HG03460 (cell line): ENCODE measurements around the gene FLOT2.
"Not testable (repeated sequence)": the region's sequence is repeated elsewhere in the genome, so short reads cannot be mapped to it uniquely, and the experiment has no call there.

ENCODE experiments used
- ATAC-seq: cut with Tn5 transposase; IDR thresholded peaks from one replicate; pipeline ENCODE4 v1.9.1; 2021; ENCODE audit not compliant: unreplicated experiment

Gene FLOT2, protein sequence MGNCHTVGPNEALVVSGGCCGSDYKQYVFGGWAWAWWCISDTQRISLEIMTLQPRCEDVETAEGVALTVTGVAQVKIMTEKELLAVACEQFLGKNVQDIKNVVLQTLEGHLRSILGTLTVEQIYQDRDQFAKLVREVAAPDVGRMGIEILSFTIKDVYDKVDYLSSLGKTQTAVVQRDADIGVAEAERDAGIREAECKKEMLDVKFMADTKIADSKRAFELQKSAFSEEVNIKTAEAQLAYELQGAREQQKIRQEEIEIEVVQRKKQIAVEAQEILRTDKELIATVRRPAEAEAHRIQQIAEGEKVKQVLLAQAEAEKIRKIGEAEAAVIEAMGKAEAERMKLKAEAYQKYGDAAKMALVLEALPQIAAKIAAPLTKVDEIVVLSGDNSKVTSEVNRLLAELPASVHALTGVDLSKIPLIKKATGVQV

DNA sequence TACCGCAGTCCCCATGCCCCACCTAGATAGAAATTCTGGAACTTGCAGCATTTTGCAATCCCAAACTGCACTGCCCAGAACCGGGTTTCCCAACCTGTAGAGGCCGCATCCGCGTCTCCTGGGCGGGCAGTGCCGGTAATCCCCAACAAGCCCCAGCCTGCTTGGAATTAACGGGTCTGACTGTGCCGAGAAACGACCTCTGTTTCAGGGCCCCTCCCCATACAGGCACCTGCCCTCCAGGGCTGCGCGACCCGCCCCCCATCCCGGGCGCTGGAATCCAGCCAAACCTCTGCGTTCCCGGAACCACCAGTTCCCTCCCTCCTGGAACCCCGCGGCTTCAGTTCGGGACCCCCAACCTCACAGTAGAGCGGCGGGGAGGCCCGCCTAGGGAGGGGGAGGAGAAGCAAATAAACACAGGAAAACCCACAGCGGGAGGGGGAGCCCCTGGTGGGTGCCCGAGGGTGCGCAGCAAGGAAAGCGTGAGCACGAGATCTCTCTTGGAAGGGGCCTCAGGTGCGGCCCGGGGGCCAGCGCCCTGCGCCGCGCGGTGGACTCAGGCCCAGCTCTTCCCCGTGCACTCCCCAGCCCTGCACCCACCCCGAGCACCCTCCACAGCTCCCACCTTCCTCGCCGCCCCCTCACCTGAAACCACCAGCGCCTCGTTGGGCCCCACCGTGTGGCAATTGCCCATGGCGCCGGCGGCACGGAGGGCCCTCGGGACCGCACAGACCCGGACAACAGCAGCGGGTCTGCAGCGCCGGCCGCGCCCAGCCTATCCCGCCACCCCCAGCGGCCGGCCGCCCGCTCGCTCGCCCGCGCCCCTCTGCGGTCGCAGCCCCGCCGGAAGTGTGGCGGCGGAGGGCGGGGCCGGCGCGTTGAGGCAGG is at the start of gene FLOT2:
Gene FLOT2, minus strand, starts transcription at position 850 of the 885 bp plus-strand sequence. Its CDS starts 159 bp downstream, at position 691.
- no peak for ATAC-seq

DNA sequence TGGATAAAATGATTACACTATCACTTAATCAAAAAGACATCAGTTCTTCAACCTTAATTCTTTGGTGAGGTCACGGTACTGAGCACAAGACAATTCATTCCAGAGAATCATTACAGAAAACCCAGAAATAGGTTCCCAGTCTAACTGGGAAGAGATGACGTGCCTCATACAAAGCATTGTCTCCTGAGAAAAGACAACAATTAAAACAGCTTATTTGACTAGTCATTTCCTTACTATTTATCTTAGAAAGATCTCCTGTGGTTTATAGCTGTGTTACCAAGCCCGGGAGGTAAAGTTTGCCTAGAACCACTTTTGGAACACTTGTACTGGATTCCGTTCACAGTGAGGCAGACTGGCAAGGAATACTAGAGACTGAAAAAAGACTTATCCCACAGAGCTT is 48.7 kb upstream of the FLOT2 start:
- no peak for ATAC-seq

DNA sequence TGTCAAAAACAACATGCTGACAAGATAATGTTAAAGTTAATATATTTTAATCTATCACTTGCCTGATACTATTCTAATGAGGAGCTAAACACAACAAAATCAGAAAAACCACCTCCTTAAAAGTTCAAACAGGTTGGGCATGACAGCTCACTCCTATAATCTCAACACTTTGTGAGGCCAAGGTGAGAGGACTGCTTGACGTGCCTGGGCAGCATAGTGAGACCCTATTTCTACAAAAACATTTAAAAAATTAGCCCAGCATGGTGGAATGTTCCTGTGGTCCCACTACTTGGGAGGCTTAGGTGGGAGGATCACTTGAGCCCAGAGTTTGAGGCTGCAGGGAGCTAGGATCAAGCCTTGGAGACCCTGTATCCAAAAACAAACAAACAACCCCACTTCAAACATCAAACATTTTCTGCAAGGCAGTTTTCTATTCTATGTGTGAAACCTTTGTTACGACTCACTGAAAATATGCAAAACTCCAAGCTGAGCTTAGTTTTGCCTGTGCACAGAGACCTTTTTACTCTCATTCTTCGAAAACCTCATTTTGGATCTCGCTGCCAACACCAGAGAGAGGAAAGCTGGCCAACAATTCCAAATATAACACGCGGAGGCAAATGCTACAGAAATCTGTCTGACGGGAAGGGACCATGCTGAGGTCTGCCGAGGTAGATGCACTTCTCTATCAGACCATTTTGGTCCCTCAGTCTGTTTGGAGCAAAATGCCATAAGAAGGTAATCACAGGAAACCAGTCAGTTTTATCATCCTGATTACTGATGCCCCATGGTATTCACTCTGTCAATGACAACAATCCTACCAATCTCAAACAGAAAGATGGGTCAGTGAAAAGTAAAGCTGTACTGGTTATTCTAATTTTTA is 47.6 kb upstream of the FLOT2 start:
- no peak for ATAC-seq

DNA sequence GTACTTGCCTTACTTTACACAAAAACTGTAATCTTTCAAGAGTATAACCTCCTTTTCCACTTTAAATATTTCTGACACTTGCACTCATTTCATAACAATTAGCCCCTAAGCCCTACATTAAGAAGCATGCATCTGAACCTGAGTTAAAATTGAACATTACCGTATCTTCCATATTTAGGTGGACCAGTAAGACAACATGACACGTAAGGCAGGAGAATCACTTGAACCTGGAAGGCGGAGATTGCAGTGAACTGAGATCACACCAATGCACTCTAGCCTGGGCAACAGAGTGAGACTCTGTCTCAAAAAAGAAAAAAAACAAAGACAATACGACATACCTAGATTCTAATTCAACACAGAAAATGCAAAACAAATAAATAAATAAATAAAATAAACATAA is 46.8 kb upstream of the FLOT2 start:
- ATAC-seq, result no peak

DNA sequence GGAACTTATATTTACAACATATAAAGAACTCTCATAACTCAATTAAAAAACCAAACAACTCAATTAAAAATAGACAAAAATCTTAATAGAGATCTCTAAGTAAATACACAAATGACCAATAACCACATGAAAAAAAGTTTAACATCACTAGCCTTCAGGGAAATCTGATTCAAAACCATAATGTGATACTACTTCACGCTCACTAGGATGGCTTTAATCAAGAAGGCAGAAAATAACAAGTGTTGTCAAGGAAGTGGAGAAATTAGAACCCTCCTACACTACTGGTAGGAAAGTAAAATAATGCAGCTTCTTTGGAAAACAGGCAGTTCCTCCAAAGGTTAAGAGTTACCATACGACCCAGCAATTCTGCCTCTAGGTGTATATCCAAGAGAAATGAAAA is 45.4 kb upstream of the FLOT2 start:
- ATAC-seq, result no peak

DNA sequence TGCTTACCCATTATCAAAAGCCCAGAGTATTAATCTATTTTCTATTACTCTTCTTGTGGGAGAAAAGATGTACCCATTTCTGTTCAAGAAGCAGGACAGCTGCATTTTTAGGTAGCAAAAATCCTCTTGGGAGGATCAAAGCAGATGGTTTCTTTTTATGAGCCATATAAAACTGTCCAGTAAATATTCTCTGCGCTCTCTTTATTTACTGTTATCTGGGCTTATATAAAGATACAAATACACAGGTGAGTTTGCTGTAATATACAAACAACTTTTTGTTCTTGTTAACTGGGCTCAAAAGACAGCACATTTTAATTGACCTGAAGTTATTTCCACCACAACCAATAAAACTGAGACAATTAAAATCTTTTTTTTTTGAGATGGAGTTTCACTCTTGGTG is 43.7 kb upstream of the FLOT2 start:
- no peak for ATAC-seq

DNA sequence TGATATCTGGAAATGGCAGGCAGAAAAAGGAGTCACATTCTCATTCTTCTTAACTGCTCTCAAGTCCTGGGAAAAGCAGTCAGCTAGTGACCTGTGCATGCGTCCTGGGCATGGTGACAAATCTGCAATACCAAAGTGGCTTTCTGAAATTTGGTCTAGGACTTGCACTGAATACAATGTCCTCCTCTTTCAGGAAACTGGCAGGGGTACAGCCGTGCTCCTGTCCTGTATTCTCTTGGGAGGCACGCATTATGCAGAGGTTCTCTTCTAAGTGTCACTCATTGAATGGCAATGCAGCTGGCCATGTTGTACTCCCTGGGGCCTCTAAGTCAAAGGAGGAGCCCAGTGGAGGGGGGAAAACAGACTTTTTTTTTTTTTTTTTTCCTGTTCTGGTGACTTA is 43.1 kb upstream of the FLOT2 start:
- ATAC-seq, result no peak

DNA sequence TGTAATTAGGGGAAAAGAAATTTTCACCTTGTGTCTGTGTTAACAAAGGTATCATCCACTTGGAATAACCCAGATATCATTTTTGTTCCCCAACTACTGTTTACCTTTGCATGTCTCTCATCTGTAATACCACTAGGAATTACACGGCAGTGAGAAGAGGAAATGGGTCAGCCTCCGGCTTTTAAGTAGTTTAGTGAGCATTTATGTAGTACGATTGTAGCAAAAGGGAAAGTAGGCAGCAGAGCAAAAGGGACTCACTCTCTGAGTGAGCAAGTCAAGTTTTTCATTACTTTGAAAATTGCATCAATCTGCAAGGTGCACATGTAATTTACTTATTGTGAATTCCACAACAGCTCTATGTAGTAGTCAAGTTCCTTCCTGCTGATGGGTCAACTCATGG is 42.6 kb upstream of the FLOT2 start:
- ATAC-seq, result no peak

DNA sequence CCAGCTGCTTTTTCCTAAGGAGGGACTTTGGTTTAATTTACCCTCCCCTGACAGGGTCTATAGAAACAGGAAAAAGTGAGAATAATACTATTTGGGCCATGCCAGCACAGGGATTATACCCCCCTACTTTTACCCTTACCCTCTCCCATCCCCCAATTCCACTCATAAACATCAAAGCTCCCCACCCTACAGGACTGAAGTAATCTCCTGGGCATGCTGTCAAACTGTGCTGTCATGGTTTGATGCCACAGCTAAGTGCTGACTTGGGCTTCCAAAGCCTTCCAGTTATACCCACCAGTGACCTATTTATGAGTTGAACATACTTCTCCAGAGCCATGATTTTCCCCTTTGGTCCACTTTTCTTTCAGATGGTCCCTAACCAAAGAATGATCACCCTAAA is 41.0 kb upstream of the FLOT2 start:
- no peak for ATAC-seq

DNA sequence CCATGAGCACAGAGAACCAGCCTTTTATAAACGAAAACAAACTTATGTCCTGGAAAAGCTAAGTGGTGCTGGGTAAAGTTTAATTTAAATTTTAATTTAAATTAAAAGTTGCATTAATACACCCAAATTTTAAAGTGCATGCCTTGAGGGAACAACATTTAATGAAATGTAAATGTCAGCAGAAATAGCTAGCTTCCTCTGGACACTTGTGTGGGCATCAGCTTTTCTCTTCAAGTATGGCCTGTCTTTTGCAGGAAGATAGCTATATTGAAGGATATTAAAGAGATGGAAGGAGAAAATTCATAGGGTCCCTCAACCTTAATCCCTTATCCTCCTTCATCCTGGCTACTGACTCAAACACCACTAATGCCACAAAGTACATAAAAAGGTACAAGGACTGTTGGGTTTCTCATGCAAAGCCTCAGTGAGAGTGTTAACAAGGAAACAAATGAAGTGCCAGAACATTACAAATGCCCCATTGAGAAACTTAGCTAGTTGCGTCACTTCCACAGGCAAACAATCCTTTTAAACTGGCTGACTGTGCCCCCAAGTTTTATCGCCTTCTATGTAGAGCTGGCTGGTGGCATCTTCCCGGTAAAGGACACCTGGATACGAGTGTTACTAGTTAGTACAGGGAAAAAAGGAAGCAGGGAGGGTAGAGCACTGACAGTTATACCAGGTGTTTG is 39.7 kb upstream of the FLOT2 start:
- ATAC-seq, result no peak

DNA sequence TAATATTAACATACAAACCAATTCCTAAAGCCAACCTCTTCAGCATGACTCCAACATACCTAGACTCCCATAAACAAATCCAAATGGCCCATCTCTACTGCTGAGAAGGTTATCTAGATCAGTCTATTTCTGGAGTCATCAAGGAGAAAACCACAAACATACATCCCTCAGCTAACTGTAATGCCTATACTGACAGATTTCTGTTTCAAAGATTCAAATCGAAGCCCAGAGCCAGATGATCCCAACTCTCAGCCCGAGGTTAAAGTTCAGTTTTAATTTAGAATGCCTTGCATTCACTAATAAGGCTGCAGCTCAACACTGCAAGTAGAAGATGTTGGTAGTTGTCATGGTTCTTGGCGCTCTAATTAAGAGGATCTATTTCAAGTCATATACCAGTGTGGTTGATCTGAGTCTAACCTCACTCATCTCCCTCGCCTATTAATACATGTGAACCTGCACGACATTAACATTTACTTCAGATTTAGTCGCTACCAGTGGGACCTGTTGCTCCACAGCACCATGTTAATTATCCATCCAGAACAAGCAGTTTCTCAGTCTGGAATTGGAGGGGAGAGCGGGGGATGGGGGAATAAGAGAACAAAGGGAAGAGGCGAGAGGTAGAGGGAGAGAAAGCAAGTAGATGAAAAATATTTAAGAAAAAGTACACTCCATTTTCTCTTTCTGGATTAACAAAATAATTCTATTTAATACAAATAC is 38.4 kb upstream of the FLOT2 start:
- ATAC-seq, result no peak

DNA sequence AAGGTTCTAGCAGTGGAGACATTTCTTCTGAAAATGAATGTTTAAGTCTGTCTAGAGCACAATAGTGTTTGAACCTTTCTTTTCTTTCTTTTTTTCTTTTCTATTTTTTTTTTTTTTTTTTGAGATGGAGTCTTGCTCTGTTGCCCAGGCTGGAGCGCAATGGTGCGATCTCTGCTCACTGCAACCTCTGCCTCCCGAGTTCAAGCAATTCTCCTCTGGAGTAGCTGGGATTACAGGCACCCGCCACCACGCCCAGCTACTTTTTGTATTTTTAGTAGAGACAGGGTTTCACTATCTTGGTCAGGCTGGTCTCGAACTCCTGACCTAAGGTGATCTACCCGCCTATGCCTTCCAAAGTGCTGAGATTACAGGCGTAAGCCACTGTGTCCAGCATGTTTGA is 37.0 kb upstream of the FLOT2 start:
- not testable (repeated sequence) for ATAC-seq

DNA sequence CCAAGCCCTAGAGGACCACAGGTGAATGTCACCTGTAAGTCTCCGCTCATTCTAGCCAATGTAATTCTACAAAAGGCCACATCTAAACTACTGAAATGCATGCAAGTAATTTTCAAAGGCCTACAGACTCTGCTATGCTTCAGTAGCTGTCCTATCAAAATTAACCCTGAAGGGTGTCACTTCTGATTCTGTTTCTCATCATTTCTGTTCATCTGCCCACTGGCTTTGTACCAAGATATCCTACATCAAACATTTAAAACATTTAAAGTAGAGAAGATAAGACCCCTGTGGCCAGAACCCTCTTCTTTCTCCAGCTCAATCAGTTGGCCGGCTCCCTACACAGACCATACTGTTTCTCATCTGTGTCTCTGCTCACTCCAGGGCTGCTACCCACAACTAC is 32.3 kb upstream of the FLOT2 start:
- no peak for ATAC-seq

DNA sequence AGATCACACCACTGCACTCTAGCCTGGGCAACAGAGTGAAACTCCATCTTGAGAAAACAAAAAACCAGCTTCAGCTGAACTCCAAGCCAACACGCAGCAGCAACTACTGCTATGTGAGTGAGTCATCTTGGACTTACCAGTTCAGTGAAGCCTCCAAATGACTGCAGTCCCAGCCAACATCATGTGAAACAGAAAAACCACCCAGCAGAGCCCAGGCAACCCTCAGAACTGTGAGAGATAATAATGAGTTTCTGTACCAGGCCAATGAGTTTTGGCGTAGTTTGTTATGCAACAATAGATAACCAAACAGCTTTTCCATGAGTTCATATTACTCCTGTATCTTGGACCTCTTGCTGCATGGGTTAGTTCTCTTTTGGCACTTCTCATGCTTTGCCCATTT is 30.5 kb upstream of the FLOT2 start:
- ATAC-seq, result no peak

DNA sequence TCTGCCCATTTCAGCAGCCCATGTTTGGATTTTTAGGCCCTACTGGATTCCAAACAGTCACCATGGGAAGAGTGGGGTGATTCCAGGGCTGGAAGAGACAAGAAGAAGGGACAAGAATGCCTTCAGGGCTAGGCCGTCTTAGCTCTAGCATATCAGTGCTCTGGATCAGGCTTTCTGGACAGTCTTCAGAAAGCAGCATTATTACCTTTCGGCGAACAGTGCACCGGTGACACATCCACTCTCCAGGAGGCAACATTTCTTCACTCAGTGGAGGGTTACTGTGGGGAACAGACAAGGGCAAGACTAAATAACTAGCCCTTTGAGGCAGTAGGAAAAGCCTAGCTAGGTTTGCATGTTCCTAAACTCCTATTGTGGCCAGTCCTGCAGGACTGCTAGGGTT is 29.3 kb upstream of the FLOT2 start:
- ATAC-seq, result no peak

DNA sequence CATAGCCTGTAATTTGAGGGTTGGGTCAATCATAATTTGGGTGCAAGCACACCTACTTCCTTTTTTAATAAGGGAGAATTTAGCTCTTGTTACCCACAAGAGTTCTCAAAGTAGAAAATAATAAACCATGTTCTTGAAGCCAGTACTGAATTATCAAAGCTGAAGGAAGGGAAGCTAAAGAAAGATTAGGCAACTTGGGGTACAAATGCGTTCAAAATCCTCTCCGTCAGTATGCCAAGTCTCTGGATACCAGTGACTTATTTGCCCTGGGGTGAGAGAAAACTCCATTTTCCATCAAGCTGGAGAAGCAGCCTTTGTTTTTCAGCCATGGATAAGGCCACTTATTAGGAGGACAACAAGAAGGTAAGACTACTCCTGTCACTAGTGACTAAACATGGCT is 28.8 kb upstream of the FLOT2 start:
- ATAC-seq, result no peak

DNA sequence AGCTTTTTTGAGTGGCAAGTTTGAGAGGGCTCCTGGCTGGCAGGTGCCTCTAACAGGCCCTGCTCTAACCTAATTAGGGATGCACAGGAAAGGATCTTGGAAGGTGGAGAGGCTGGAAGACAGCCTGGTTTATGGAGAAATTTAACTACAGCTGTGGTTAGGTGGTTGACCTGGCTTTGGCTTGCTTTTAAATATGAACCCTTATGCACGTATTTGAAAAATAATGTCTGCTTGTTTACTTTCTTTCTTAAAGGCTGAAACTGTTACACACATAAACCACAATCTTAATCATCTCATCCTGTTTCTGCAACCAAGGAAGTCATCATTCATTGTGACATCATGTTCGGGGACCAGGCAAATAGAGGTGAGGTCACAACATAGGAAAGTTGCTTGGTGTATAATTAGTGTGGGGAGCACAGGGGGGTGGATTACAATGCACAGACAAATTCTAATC is 28.4 kb upstream of the FLOT2 start:
- ATAC-seq, result no peak

DNA sequence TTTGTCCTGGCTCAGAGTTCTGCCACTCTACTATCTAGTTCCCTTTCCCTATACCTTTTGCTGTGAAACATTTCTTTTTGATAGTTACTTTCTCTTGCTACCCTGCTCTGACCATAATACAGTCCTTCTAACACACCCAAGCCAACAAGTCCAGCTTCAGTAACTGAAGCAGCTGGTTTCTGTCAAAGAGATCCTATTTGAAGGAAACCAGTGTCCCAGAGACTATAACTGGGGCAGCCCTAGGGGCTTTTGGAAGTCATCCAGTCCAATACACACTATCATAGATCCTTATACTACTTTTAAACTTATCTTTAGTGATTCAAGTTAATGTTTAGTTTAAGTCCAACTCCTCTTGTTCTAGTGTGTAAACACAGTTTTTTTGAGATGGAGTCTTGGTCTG is 22.7 kb upstream of the FLOT2 start:
- no peak for ATAC-seq

DNA sequence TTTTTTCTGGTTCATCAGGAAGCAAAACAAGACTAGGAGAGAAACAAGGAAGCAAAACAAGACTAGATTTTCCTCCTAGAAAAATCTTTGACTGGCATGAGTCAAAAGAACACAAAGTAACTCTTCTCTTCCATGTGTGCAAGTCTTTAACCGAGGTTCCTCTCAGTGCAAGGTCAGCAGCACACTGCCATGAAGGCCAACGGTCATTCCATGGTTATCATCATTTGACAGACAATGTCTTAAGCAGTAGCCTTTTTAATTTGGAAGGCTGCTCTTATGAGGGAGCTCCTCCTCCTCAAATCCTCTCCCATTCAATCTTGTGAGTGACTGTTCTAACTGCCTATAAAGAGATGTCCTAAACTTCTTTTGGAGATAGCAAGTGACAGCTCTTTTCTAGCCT is 20.8 kb upstream of the FLOT2 start:
- no peak for ATAC-seq

DNA sequence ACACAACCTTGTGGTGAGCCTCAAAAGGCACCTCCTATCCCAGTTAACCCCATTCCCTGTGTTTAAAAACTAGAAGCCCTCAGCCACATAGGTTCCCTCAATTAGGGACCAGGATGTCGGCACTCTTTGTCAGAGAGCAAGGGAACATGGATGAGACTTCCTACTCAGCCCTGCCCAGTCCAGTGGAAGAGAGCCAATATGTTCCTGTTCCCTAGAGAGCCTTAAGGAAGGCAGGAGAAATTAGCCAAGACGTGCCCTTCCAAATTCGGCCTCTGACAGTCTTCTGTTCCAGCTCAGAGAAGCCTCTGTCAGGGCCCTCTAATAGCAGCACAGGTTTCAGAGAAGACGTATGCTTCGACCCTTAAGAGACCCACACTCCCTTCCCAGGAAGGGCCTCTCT is 19.9 kb upstream of the FLOT2 start:
- ATAC-seq, result no peak
